ENCODE results near the gene CTDP1.
"Not testable (repeated sequence)": the region's sequence is repeated elsewhere in the genome, so short reads cannot be mapped to it uniquely, and the experiment has no call there.

CTDP1 gene

DNA sequence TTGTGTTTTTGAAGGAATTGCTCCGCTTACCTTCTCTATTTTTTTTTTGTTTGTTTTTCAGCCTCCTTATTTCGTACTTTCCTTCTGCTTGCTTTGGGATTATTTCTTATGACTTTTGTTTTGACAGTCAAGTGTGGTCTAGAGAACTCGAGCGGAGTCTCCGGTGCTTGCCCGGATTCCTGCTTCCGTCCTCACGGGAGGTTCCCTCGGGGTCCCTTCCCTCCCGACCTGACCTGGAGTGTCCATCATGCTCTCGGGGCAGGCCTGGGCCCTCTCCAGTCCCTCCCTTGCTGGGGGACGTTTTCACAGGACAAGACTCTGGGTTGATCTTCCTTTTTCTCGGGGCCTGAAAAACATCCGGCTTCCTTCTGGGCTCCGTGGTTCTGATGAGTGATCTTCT is 45.9 kb downstream of the CTDP1 start:
- in situ Hi-C loops (cut with HindIII; ENCODE audit: low sequenced_read_pairs) = no loop called here
- no peak for DNase-seq (ENCODE audit: low read depth)
- TF ChIP-seq, protein P1, sequence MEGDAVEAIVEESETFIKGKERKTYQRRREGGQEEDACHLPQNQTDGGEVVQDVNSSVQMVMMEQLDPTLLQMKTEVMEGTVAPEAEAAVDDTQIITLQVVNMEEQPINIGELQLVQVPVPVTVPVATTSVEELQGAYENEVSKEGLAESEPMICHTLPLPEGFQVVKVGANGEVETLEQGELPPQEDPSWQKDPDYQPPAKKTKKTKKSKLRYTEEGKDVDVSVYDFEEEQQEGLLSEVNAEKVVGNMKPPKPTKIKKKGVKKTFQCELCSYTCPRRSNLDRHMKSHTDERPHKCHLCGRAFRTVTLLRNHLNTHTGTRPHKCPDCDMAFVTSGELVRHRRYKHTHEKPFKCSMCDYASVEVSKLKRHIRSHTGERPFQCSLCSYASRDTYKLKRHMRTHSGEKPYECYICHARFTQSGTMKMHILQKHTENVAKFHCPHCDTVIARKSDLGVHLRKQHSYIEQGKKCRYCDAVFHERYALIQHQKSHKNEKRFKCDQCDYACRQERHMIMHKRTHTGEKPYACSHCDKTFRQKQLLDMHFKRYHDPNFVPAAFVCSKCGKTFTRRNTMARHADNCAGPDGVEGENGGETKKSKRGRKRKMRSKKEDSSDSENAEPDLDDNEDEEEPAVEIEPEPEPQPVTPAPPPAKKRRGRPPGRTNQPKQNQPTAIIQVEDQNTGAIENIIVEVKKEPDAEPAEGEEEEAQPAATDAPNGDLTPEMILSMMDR (IDR thresholded peaks at IDR 0.05; ENCODE audit: low read depth, low read length, missing control alignments) = no peak
- no peak overlapping the region for H3K4me3 ChIP-seq (ENCODE audit: low read depth, low read length)

DNA sequence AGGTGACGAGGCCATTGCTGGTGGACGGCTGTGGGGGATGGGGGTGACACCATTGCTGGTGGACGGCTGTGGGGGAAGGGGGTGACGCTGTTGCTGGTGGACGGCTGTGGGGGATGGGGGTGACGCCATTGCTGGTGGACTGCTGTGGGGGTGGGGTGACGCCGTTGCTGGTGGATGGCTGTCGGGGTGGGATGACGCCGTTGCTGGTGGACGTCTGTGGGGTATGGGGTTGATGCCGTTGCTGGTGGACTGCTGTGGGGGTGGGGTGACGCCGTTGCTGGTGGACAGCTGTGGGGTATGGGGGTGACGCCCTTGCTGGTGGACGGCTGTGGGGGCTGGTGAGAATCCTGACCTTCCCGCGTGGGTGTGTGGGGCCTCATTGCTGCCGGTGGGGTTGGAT is 47.1 kb downstream of the CTDP1 start:
- in situ Hi-C loops (cut with HindIII; ENCODE audit: low sequenced_read_pairs) = no loop called here
- H3K4me3 ChIP-seq (ENCODE audit: low read depth, low read length) = no peak overlapping the region
- DNase-seq (ENCODE audit: low read depth) = no peak
- TF ChIP-seq, protein P1 (IDR thresholded peaks at IDR 0.05; ENCODE audit: low read depth, low read length, missing control alignments) = no peak

DNA sequence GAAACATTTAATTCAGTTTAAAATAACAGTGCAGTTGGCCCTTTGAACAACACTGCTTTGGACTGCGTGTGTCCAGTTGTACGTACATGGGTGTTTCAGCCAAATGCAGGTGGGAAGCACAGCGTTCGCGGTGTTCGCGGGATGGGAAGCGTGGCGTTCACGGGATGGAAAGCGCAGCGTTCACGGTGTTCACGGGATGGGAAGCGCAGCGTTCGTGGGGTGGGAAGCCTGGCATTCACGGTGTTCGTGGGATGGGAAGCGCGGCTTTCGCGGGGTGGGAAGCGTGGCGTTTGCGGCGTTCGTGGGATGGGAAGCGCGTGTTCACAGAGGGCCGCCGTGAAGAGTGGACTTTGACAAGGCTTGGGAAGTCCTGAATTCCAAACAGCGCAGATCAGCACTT is 47.6 kb downstream of the CTDP1 start:
- TF ChIP-seq, protein P1 (IDR thresholded peaks at IDR 0.05; ENCODE audit: low read depth, low read length, missing control alignments) = no peak
- in situ Hi-C loops (cut with HindIII; ENCODE audit: low sequenced_read_pairs) = no loop called here
- H3K4me3 ChIP-seq (ENCODE audit: low read depth, low read length) = no peak overlapping the region
- no peak for DNase-seq (ENCODE audit: low read depth)

DNA sequence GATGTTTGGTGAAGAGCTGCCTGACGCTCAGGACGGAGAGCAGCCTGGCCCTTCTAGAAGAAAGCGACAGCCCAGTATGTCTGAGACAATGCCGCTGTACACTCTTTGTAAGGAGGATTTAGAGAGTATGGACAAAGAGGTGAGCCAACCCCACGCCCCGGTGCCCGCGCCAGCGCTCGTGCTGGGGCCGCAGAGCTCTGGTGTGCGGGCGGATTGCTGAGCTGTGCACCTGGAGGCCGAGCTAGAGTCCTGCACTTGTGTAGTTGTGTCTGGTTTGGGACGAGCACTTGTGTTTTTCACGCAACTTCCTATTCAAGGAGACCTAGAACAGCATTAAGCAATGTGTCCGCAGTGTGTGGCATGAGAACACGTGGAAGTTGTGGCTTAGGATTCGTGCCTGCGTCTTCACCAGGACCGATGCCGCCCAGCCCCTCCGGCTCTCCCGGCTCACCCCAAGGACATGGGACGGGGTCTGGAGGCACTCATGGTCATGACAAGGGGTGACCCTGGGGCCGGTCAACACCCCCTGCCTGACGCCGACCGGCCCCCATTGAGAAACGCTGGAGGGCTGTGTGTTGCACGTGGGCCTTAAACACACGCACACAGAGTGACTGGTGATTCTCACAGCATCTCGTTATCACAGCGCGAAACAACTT is 49.5 kb downstream of the CTDP1 start:
- in situ Hi-C loops (cut with HindIII; ENCODE audit: low sequenced_read_pairs) = no loop called here
- H3K4me3 ChIP-seq (ENCODE audit: low read depth, low read length) = no peak overlapping the region
- TF ChIP-seq, protein P1 (IDR thresholded peaks at IDR 0.05; ENCODE audit: low read depth, low read length, missing control alignments) = no peak
- no peak for DNase-seq (ENCODE audit: low read depth)

DNA sequence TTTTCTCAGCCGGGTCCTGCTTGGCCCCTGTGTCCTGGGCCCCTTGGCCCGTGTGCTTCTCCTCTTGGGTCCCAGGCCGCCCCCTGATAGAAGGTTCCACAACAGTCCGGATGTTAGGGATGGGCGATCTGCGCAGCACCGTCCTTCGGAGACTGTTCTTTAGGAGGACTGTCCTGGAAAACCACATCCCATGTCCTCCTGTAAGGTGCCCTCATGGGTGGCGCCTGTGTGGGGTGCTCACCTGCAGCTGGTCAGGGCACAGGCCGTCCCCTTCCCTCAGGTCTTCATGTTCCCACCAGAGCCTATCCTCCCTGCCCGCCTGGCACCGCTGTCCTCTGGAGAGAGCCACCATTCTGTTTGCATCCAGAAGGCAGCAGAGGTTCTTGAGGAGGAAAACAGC is 50.0 kb downstream of the CTDP1 start:
- in situ Hi-C loops (cut with HindIII; ENCODE audit: low sequenced_read_pairs) = no loop called here
- DNase-seq (ENCODE audit: low read depth) = no peak

DNA sequence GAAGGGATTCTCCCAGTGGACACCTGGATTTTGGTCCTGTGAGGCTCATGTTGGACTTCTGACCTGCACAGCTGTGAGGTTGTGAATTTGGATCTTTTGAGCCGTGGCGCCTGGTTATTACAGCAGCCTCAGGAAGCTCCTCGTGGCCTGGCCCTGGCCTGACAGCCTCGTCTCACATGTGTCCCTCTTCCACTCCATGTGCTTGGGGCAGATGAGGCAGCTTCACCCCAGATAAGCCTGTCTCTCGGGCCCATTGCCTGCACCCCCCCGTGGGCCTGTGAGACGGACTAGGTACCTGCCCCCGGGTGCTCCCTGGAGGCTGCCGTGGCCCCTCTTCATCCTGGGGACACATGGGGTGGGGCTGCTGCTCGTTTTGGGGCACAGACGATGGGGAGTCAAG is 51.2 kb downstream of the CTDP1 start:
- DNase-seq (ENCODE audit: low read depth) = no peak
- TF ChIP-seq, protein P1 (IDR thresholded peaks at IDR 0.05; ENCODE audit: low read depth, low read length, missing control alignments) = no peak
- in situ Hi-C loops (cut with HindIII; ENCODE audit: low sequenced_read_pairs) = no loop called here
- no peak overlapping the region for H3K4me3 ChIP-seq (ENCODE audit: low read depth, low read length)

More for the DNA sequence above, 50.0 kb downstream of the CTDP1 start:
- TF ChIP-seq, protein P1 (IDR thresholded peaks at IDR 0.05; ENCODE audit: low read depth, low read length, missing control alignments) = no peak
- no peak overlapping the region for H3K4me3 ChIP-seq (ENCODE audit: low read depth, low read length)

DNA sequence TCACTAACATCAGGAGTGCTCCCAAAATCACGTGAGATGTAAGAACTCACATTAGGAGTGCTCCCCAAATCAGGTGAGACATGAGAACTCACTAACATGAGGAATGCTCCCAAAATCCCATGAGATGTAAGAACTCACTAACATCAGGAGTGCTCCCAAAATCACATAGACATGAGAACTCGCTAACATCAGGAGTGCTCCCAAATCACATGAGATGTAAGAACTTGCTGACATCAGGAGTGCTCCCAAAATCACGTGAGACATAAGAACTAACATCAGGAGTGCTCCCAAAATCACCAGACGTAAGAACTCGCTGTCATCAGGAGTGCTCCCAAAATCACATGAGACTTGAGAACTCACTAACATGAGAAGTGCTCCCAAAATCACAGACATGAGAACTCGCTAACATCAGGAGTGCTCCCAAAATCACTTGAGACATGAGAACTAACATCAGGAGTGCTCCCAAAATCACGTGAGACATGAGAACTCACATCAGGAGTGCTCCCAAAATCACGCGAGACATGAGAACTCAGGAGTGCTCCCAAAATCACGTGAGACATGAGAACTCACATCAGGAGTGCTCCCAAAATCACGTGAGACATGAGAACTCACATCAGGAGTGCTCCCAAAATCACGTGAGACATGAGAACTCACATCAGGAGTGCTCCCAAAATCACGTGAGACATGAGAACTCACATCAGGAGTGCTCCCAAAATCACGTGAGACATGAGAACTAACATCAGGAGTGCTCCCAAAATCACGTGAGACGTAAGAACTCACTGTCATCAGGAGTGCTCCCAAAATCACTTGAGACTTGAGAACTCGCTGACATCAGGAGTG is 52.5 kb downstream of the CTDP1 start:
- H3K4me3 ChIP-seq (ENCODE audit: low read depth, low read length); in situ Hi-C loops (cut with HindIII; ENCODE audit: low sequenced_read_pairs); DNase-seq (ENCODE audit: low read depth): not testable (repeated sequence)

Measured in astrocyte of the cerebellum (primary cell).